IMR-90 (cell line): ENCODE measurements around the gene UBE3B. TPM values are rescaled to one million over a fixed set of nuclear protein-coding genes. Genes with fewer than 3 reads are reported as not detected.

Experiments
- ATAC-seq: fragments of 200-7000 bp; cut with Tn5 transposase; 2 replicates; pipeline ENCODE4 v1.9.1; 2020; ENCODE audit warnings: low read depth, mild to moderate bottlenecking, moderate library complexity
- BruUV-seq: library from RNA; stranded (reverse); fragments of 400-500 nt; replicated peaks from 2 replicates; lab custom pipeline; 2021; lab: Mats Ljungman, UMichigan
- CTCF ChIA-PET: fragments of 300-600 bp; formaldehyde crosslinking; extraction: SDS; loops from one replicate; lab custom pipeline; 2021; ENCODE audit warnings: antibody characterized with exemption; lab: Yijun Ruan, JAX
- POLR2A ChIA-PET: fragments of 300-600 bp; sonication (Branson Sonifier 250); formaldehyde crosslinking; loops from one replicate; lab custom pipeline; 2022; ENCODE audit warnings: antibody characterized with exemption; ENCODE audit not compliant: unreplicated experiment; lab: Charles Lee
- DNase-seq: peaks from one replicate; pipeline ENCODE4 v3.0.0; 2013
- H2AFZ ChIP-seq: replicated peaks from 2 replicates; pipeline ENCODE3; 2013; ENCODE audit warnings: low read length, mild to moderate bottlenecking; ENCODE audit not compliant: poor library complexity
- H2AK5ac ChIP-seq: 2 replicates; pipeline ENCODE4 v1.6.1; 2013; ENCODE audit warnings: low read depth, low read length, inconsistent platforms
- H2AK9ac ChIP-seq: replicated peaks from 2 replicates; pipeline ENCODE3; 2013; ENCODE audit warnings: mild to moderate bottlenecking, low read depth, low read length, moderate library complexity; ENCODE audit not compliant: poor library complexity
- H2BK120ac ChIP-seq: 2 replicates; pipeline ENCODE4 v1.6.1; 2013; ENCODE audit warnings: low read depth, low read length, inconsistent platforms
- H2BK15ac ChIP-seq: 3 replicates; pipeline ENCODE4 v1.6.1; 2013; ENCODE audit warnings: low read depth, low read length, inconsistent platforms
- H2BK20ac ChIP-seq: 2 replicates; pipeline ENCODE4 v1.6.1; 2013; ENCODE audit warnings: low read depth, mild to moderate bottlenecking, inconsistent platforms, low read length, moderate library complexity
- H2BK5ac ChIP-seq: 2 replicates; pipeline ENCODE4 v1.6.1; 2013; ENCODE audit warnings: mild to moderate bottlenecking, low read depth, low read length, inconsistent platforms; ENCODE audit not compliant: poor library complexity, severe bottlenecking
- H3K14ac ChIP-seq: replicated peaks from 2 replicates; pipeline ENCODE4 v1.6.1; 2013; ENCODE audit warnings: low read depth, low read length, inconsistent platforms
- H3K18ac ChIP-seq: 2 replicates; pipeline ENCODE4 v1.6.1; 2013; ENCODE audit warnings: low read depth, low read length, control low read depth
- H3K23ac ChIP-seq: 2 replicates; pipeline ENCODE4 v1.6.1; 2013; ENCODE audit warnings: low read depth, low read length, inconsistent platforms
- H3K27ac ChIP-seq: 2 replicates; pipeline ENCODE4 v1.5.1; 2013; ENCODE audit warnings: mild to moderate bottlenecking, control low read depth, low read length; ENCODE audit not compliant: insufficient read depth
- H3K27me3 ChIP-seq: 2 replicates; pipeline ENCODE4 v1.6.1; 2013; ENCODE audit warnings: low read length; ENCODE audit not compliant: control insufficient read depth, insufficient read depth
- H3K36me3 ChIP-seq: 2 replicates; pipeline ENCODE4 v1.6.1; 2013; ENCODE audit warnings: low read length, mixed read lengths; ENCODE audit not compliant: control insufficient read depth, insufficient read depth
- H3K4ac ChIP-seq: 2 replicates; pipeline ENCODE4 v1.6.1; 2013; ENCODE audit warnings: low read depth, low read length, inconsistent platforms
- H3K4me1 ChIP-seq: 2 replicates; pipeline ENCODE4 v1.6.1; 2013; ENCODE audit warnings: low read length, mixed read lengths; ENCODE audit not compliant: control insufficient read depth, insufficient read depth
- H3K4me2 ChIP-seq: 2 replicates; pipeline ENCODE4 v1.6.1; 2013; ENCODE audit warnings: low read depth, mild to moderate bottlenecking, control low read depth, low read length, moderate library complexity
- H3K4me3 ChIP-seq: 2 replicates; pipeline ENCODE4 v1.5.1; 2013; ENCODE audit warnings: low read depth, mild to moderate bottlenecking, control low read depth, low read length, moderate library complexity; ENCODE audit not compliant: insufficient read depth
- H3K56ac ChIP-seq: 2 replicates; pipeline ENCODE4 v1.6.1; 2013; ENCODE audit warnings: low read length, inconsistent platforms; ENCODE audit not compliant: insufficient read depth; ENCODE audit errors: extremely low read depth
- H3K79me1 ChIP-seq, 2 experiments: 2 replicates each; pipeline ENCODE4 v1.6.1; 2013; ENCODE audit warnings: low read length in 2 of 2, inconsistent platforms in 1 of 2, low read depth in 1 of 2
- H3K9ac ChIP-seq: 2 replicates; pipeline ENCODE4 v1.6.1; 2013; ENCODE audit warnings: low read depth, low read length, control low read depth
- H3K9me1 ChIP-seq: 2 replicates; pipeline ENCODE4 v1.6.1; 2013; ENCODE audit warnings: low read length, inconsistent platforms; ENCODE audit not compliant: insufficient read depth
- H3K9me3 ChIP-seq: 2 replicates; pipeline ENCODE4 v1.6.1; 2013; ENCODE audit warnings: low read length; ENCODE audit not compliant: control insufficient read depth, insufficient read depth
- H4K20me1 ChIP-seq: 2 replicates; pipeline ENCODE4 v1.6.1; 2013; ENCODE audit warnings: low read length, inconsistent platforms; ENCODE audit not compliant: insufficient read depth
- H4K5ac ChIP-seq: 2 replicates; pipeline ENCODE4 v1.6.1; 2013; ENCODE audit warnings: mild to moderate bottlenecking, low read depth, low read length, control low read depth
- H4K8ac ChIP-seq, 2 experiments: 2 replicates each; pipeline ENCODE4 v1.6.1; 2013; ENCODE audit warnings: low read depth in 2 of 2, low read length in 2 of 2, control low read depth in 1 of 2, inconsistent platforms in 1 of 2
- H4K91ac ChIP-seq: 2 replicates; pipeline ENCODE4 v1.6.1; 2013; ENCODE audit warnings: low read depth, low read length, inconsistent platforms; ENCODE audit not compliant: insufficient read depth
- BHLHE40 ChIP-seq: fragments of 150-350 bp; IDR thresholded peaks from 2 replicates; pipeline ENCODE4 v1.6.1; 2016; ENCODE audit warnings: mild to moderate bottlenecking, low read depth, low read length
- CEBPB ChIP-seq: IDR thresholded peaks from 2 replicates; pipeline ENCODE4 v1.6.1; 2012; ENCODE audit warnings: low read depth, low read length, improper control_type of control experiment
- CHD1 ChIP-seq: IDR thresholded peaks from 2 replicates; pipeline ENCODE4 v1.6.1; 2012; ENCODE audit warnings: low read depth, low read length, improper control_type of control experiment
- CTCF ChIP-seq: conservative IDR thresholded peaks from 2 replicates; pipeline ENCODE4 v1.5.1; 2012; ENCODE audit warnings: mild to moderate bottlenecking, low read depth, low read length, improper control_type of control experiment
- ELK1 ChIP-seq: fragments of 150-350 bp; IDR thresholded peaks from 2 replicates; pipeline ENCODE4 v1.6.1; 2016; ENCODE audit warnings: low read depth, mild to moderate bottlenecking, low read length, moderate library complexity, borderline replicate concordance
- FOS ChIP-seq: fragments of 150-350 bp; IDR thresholded peaks from 2 replicates; pipeline ENCODE4 v1.6.1; 2016; ENCODE audit warnings: low read depth, low read length
- MAFK ChIP-seq: IDR thresholded peaks from 2 replicates; pipeline ENCODE4 v1.6.1; 2012; ENCODE audit warnings: low read depth, low read length, improper control_type of control experiment
- NFE2L2 ChIP-seq: fragments of 150-350 bp; IDR thresholded peaks from 2 replicates; pipeline ENCODE4 v1.6.1; 2016; ENCODE audit warnings: low read depth, mild to moderate bottlenecking, low read length
- POLR2A ChIP-seq: IDR thresholded peaks from 2 replicates; pipeline ENCODE4 v1.6.1; 2012; ENCODE audit warnings: mild to moderate bottlenecking, low read depth, low read length
- RCOR1 ChIP-seq: IDR thresholded peaks from 2 replicates; pipeline ENCODE4 v1.6.1; 2012; ENCODE audit warnings: mild to moderate bottlenecking, low read length, improper control_type of control experiment; ENCODE audit not compliant: insufficient replicate concordance
- SMC3 ChIP-seq: fragments of 150-350 bp; IDR thresholded peaks from 2 replicates; pipeline ENCODE4 v1.6.1; 2016; ENCODE audit warnings: low read depth, mild to moderate bottlenecking, antibody characterized with exemption, low read length, moderate library complexity
- USF2 ChIP-seq: fragments of 150-350 bp; IDR thresholded peaks from 2 replicates; pipeline ENCODE4 v1.6.1; 2017; ENCODE audit warnings: mild to moderate bottlenecking, antibody characterized with exemption, low read length, low read depth
- WGBS, 2 experiments: methylation state at CpG; one replicate each; pipeline versions ENCODE4 v1.1.5 to v1.1.7; 2013; ENCODE audit warnings: missing lambda C conversion rate in 2 of 2; ENCODE audit not compliant: insufficient read length in 1 of 2; ENCODE audit errors: extremely low coverage in 2 of 2; 5-methylcytosine and 5-hydroxymethylcytosine counted together
- dilution Hi-C: fragments of 300-500 bp; cut with HindIII; formaldehyde crosslinking; loops from one replicate; pipeline ENCODE4 v1.14.3; 2018; ENCODE audit warnings: low sequenced_read_pairs; ENCODE audit not compliant: unreplicated experiment
- in situ Hi-C: fragments of 300-500 bp; cut with MboI; formaldehyde crosslinking; loops from 3 replicates; pipeline ENCODE4 v1.14.3; 2019; ENCODE audit warnings: low sequenced_read_pairs, inconsistent platforms, mixed read lengths
- intact Hi-C: fragments of 100-400 bp; cut with micrococcal nuclease; formaldehyde crosslinking; loops from 2 replicates; pipeline ENCODE4 v1.10.0; 2022
- polyA plus RNA-seq, 3 experiments: library from polyadenylated mRNA; depleted of rRNA; stranded (reverse); fragments of >200 nt; gene quantifications; 2 replicates each; pipeline ENCODE4 v1.2.3, GENCODE V29; 2012; ENCODE audit warnings: low replicate concordance in 1 of 3
- total RNA-seq: library from RNA; depleted of rRNA; stranded (reverse); fragments of >200 nt; gene quantifications from 2 replicates; pipeline ENCODE4 v1.2.3, GENCODE V29; 2012

UBE3B gene
- total and polyA plus RNA-seq, 2 of the 4 experiments (the other 2 are of a cell fraction): 18.8 to 24.9 TPM

GRCh38 chr12:109523071-109523470 lies 45.6 kb downstream of the UBE3B start:
- Histone ChIP-seq H4K20me1 (no peaks in the 10 kb centered on the region), H4K91ac (no peak overlapping the region), H2BK15ac (no peak overlapping the region), H3K4me1 (peaks cover 7% of the 10 kb centered on the region), H2AFZ (no peak overlapping the region), H3K4ac (no peak overlapping the region), H3K36me3 (peaks cover 66% of the 10 kb centered on the region), H3K9ac (no peak overlapping the region), H2BK120ac (no peak overlapping the region), H2BK5ac (no peak overlapping the region), H3K27me3 (no peaks in the 10 kb centered on the region), H4K8ac (no peak overlapping the region), H2AK9ac (no peak overlapping the region), H3K9me3 (no peaks in the 10 kb centered on the region), H3K14ac (no peak overlapping the region), H3K27ac (no peak overlapping the region), H3K4me2 (no peak overlapping the region), H4K5ac (no peak overlapping the region), H3K18ac (no peak overlapping the region), H3K79me1 (no peaks in the 10 kb centered on the region), H3K56ac (no peak overlapping the region), H2AK5ac (no peak overlapping the region), H3K23ac (no peak overlapping the region), H3K4me3 (no peak overlapping the region), H3K9me1 (peaks cover 3% of the 10 kb centered on the region), H2BK20ac (no peak overlapping the region)
- DNase-seq (no peak), ATAC-seq (no peak)
- WGBS, 2 experiments: no CpG with 5 or more reads among the region's 10 CpGs
- POLR2A ChIA-PET: no interaction called here
- TF ChIP-seq FOS (no peak), CHD1 (no peak), BHLHE40 (no peak), RCOR1 (no peak), NFE2L2 (no peak), SMC3 (no peak), CTCF (no peak), CEBPB (no peak), POLR2A (no peak), USF2 (no peak), ELK1 (no peak), MAFK (no peak)
- no TSS peak for BruUV-seq
- intact Hi-C loops (no loop called here), in situ Hi-C loops (no loop called here), dilution Hi-C loops (no loop called here)
- CTCF ChIA-PET: no interaction called here
